ENCODE data around the gene PLIN4.

Gene PLIN4

DNA sequence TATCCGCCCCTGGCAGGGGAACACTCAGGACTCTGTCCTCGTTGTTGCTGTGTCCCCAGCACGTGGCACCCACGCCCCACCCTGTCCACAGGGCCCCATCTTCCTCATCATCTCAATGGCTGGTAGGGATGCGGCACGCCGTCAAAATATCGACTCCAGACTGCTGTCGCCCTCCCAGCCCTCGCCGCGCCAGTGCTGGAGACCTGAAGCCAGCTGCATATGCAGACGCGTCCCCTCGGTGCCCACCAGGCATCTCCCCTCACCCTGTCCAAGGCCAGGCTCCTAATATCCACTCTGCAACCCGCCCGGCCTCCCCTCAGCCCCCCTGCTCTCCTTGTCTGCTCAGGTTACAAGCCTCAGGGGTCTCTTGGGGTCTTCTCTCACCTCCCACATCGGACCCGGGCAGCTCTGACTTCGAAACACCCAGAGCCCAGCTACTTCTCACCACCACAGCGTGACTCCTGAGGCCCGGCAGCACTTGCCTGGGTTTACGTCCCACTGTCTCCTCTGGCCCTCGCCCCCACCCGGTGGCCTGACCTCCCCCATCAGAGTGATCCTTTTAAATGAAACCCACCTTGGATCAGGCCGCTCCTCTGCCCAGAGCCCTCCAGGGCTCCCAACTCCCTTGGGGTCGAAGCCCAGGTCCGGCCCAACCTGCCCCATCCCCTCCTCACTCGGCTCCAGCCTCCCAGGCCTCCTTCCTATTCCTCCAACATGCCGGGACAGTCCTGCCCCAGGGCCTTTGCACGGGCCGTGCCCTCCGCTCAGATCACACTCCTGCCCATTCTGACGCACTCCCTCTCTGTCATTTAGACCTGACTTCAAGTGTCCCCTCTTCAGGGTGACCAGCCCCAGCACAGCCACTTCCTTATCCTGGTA is 12.5 kb downstream of the PLIN4 start:
- ChIA-PET CTCF (interaction anchor here (1.3 kb wide), 1 partner anchor 20 kb away, joined by 4 read pairs; no protein-coding TSS in a partner anchor), POLR2A (no interaction called here)
- H3K4me3 ChIP-seq (ENCODE audit: low read depth, low read length) = no peak overlapping the region
- no peak for DNase-seq (ENCODE audit: low read depth, low spot score)
- TF ChIP-seq CTCF (IDR thresholded peaks at IDR 0.05; ENCODE audit: insufficient read depth, low read length, missing control alignments) = no peak

- DNase-seq (ENCODE audit: low read depth, low spot score) = no peak
- CTCF ChIA-PET = interaction anchor here (1.3 kb wide), 1 partner anchor 20 kb away, joined by 4 read pairs; no protein-coding TSS in a partner anchor
- TF ChIP-seq CTCF (IDR thresholded peaks at IDR 0.05; ENCODE audit: insufficient read depth, low read length, missing control alignments) = no peak
- no peak overlapping the region for H3K4me3 ChIP-seq (ENCODE audit: low read depth, low read length)
- POLR2A ChIA-PET = no interaction called here
These were observed 13.3 kb downstream of the PLIN4 start for GRCh38 chr19:4504891-4505569.

GRCh38 chr19:4504297-4504701 is 14.0 kb downstream of the PLIN4 start:
- DNase-seq (ENCODE audit: low read depth, low spot score) = no peak
- POLR2A ChIA-PET = no interaction called here
- CTCF ChIA-PET = interaction anchor here (0.6 kb wide), 1 partner anchor 21 kb away, joined by 4 read pairs; no protein-coding TSS in a partner anchor
- no peak for TF ChIP-seq CTCF (IDR thresholded peaks at IDR 0.05; ENCODE audit: insufficient read depth, low read length, missing control alignments)
- no peak overlapping the region for H3K4me3 ChIP-seq (ENCODE audit: low read depth, low read length)

- DNase-seq (ENCODE audit: low read depth, low spot score) = no peak
- CTCF ChIA-PET = interaction anchor here (0.6 kb wide), 1 partner anchor 21 kb away, joined by 4 read pairs; no protein-coding TSS in a partner anchor
- no peak for TF ChIP-seq CTCF (IDR thresholded peaks at IDR 0.05; ENCODE audit: insufficient read depth, low read length, missing control alignments)
- POLR2A ChIA-PET = no interaction called here
- no peak overlapping the region for H3K4me3 ChIP-seq (ENCODE audit: low read depth, low read length)
These were observed 14.5 kb downstream of the PLIN4 start for GRCh38 chr19:4503825-4504170.

- TF ChIP-seq CTCF (IDR thresholded peaks at IDR 0.05; ENCODE audit: insufficient read depth, low read length, missing control alignments) = no peak
- CTCF ChIA-PET = no interaction called here
- POLR2A ChIA-PET = no interaction called here
- no peak for DNase-seq (ENCODE audit: low read depth, low spot score)
- H3K4me3 ChIP-seq (ENCODE audit: low read depth, low read length) = no peak overlapping the region
These were observed 15.0 kb downstream of the PLIN4 start for GRCh38 chr19:4503132-4503824.

Measured in AG04449 (cell line).